NCI-H82 (cell line): Measurements from ENCODE around the gene ZDHHC18.
"Not testable (repeated sequence)": the region's sequence is repeated elsewhere in the genome, so short reads cannot be mapped to it uniquely, and the experiment has no call there.

Experiments used
- DNase-seq: peaks from one replicate; lab custom pipeline; 2025; lab: John Stamatoyannopoulos, UW

ZDHHC18 gene

GRCh38 chr1:26833432-26834405, 7.2 kb downstream of the ZDHHC18 start:
- peak; percentile 93 for DNase-seq

GRCh38 chr1:26837665-26838064, 11.2 kb downstream of the ZDHHC18 start:
- DNase-seq = not testable (repeated sequence)

DNA sequence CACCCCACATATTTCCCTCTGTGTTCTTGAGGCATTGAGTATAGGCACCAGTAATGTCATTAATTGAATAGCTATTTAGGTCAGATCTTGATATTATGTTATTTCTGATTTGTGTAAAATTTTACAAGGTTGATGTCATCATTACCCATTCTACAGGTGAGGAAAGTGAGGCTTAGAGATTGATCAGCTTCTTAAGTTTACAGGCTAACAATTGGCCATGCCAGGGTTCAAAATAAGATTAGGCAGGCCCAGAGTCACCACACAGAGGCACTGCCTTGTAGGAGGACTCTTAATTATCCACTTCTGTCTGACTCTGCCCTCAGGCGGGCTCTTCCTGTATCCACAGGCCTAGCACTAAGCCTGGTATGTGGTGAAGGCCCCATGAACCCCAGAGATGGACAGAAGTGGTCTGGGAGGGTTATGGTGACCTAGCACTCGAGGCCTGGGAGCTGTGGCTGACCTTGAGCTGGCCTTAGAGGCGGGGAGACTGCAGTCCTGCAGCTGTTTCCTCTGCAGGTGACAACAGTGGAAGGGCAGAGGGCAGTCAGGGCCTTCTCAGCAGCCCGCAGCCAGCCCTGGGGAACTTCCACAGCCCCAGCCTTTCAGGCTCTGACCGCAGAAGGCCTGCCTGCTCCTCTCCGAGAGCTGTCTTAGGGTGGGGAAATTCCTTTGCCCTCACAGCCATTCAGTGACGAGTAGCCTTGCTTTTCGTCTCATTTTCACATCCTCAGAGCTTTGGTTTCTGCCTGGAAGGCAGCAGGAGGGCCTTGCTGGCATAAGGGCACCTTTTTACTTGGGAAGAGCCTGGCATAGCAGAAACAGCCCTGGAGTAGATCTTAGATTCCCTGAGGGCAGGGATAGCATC, 12.2 kb downstream of the ZDHHC18 start:
- DNase-seq = no peak

DNA sequence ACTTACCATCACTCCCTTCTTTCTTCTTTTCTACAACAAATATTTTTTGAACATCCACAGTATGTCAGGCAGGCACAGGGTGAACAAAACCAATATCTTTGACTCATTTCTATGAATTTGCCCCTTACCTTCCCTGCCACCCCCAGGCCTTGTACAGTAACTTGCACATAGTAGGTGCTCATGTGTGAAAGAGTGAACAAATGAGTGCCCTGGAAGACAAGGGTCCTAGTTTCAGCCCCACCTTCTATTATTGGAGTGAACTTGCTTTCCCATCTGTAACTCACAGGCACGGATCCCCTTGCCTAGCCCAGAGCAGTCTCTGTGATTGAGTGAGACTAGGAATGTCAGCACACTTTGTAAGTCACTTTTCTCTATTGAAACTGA, 12.8 kb downstream of the ZDHHC18 start:
- DNase-seq = no peak

DNA sequence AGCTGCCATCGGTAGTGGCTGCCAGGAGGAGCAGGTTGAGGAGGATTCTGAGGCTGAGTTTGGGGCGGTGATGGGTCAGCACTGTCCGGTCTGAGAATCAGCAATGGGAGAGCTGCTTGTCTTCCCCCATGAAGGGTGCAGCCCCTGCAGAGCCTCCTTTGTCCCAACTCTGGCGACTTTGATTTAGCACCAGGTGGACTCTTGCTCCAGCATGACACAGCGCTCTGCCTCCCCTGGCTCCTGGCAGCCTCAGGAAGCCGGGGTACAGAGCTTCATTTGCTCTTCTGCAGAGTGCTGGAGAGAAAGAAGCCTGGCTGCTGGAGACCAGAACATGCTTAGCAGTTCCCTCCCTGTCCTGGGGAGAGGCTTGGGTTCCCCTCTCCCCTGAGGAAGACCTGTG, 13.3 kb downstream of the ZDHHC18 start:
- DNase-seq = no peak

GRCh38 chr1:26844424-26845196, 18.1 kb downstream of the ZDHHC18 start:
- no peak for DNase-seq

- not testable (repeated sequence) for DNase-seq
These were observed 21.3 kb downstream of the ZDHHC18 start for GRCh38 chr1:26847826-26848225.

DNA sequence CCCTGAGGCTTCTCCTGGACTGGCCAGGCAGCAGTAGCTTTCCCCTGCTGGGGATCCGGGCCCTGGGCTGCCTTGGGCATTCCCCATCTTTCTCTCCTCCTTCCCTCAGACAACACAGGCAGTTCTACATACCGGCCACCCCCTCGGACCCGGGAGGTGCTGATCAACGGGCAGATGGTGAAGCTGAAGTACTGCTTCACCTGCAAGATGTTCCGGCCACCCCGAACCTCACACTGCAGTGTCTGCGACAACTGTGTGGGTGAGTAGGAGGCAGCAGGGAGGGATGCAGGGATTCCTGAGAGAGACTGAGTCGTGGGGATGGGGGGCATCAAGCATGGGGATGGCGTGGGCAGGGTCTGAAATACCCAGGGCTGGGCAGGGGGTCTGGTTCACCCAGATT, 22.0 kb downstream of the ZDHHC18 start:
- DNase-seq = no peak

GRCh38 chr1:26848941-26849774, 22.7 kb downstream of the ZDHHC18 start:
- DNase-seq = no peak

GRCh38 chr1:26851106-26851684, 24.7 kb downstream of the ZDHHC18 start:
- no peak for DNase-seq

DNA sequence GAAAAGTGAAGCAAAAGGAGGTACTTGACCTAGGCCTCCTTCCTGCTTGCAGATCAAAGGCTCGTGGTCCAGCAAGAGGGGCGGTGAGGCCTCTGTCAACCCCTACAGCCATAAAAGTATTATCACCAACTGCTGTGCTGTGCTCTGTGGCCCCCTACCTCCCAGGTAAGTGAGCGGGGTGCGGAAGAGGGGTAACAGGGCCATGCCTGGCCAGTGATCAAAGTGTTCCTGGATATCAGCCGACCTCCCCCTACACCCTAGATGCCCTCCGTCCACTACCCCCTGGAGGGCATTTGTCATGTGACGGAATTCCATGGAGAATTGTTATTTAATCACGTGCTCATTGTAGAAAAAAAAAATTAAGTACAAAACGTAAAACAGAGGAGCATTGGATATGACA, 26.2 kb downstream of the ZDHHC18 start:
- no peak for DNase-seq

DNA sequence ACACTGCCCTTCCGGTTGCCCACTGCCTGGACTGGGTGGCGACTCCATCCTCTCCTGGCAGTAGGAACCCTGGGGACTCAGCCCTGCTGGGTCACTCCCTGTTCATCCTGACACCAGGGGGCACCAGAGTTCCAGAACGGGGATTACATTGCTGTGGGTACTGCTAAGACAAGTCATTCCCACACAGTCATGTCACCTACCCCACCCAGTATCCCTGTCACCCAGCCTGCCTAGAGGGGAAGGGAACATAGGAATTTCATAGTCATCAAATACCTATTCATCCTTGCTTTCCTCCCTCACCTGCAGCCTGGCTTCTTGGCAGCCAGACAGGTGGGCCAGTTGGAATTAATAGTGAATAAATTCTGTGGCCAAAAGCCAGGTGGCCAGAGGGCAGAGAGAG, 26.7 kb downstream of the ZDHHC18 start:
- peak; percentile 91 for DNase-seq

GRCh38 chr1:26853600-26853999, 27.1 kb downstream of the ZDHHC18 start:
- DNase-seq = no peak

GRCh38 chr1:26854906-26855305, 28.4 kb downstream of the ZDHHC18 start:
- DNase-seq = no peak

GRCh38 chr1:26855636-26856035, 29.1 kb downstream of the ZDHHC18 start:
- DNase-seq = no peak

GRCh38 chr1:26856181-26856580, 29.7 kb downstream of the ZDHHC18 start:
- DNase-seq = peak; percentile 48

DNA sequence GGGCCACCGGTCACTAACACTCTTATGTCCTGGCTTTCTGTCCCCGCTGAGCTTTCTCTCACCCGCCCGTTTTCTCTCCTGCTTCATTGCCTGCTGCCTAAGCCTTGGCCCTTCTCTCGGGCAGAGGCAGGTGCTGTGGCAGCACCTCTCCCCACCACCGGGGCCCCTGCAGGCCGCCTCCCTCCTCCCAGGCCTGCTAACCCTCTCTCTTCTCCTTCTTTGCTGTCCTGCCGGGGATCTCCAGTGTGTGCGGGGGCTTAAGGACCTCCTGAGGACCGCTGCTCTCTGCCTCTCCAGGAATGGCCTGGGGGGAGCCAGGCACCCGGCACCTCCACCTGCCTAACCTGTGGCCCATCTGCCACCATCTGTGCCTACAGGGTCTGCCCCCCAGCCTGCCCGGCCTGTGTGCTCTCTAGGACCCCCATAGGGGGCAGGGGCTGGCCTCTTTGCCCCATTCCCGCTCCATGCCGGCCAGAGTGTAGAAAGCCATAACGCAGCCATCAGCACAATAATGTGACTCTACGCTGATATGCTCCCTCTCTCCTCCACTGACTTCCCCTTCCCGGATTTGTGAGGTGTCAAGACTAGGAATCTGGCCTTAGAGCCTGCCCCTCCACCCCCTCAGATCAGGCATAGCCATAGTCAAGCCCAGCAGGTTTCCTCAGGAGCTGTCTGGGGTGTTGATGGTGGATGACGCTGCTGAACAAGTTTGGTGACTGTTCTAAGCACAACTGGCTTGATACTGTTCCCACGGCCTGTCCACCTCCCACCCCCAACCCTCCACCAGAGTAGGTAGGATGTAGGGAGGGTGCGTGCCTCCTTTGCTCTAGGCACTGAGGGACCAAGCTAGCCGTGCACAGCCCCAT, 30.3 kb downstream of the ZDHHC18 start:
- peak; percentile 44 for DNase-seq

GRCh38 chr1:26857473-26858060, 31.1 kb downstream of the ZDHHC18 start:
- peak; percentile 65 for DNase-seq

DNA sequence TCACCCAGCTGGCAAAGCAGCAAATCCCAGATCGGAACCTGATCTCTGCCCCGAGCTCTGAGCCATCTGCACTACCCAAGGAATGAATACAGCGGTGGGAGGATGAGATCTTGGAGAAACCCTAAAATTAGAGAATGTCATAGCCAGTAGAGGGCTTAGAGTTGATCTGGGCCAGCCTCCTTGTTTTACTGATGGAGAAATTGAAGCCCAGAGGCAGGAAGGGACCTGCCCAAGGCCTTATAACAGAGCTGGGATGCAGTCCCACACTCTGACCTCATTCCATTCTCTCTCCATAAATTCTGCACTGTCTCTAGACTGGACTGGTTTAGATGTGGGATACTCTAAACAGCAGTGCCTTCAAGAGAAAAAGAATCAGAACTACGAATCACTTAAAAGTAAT, 31.7 kb downstream of the ZDHHC18 start:
- DNase-seq = peak; percentile 56
